ENCODE data around the gene PTPRB.

GRCh38 chr12:70660002-70660604 lies 22.9 kb upstream of the PTPRB start:
- TF ChIP-seq CTCF (conservative IDR thresholded peaks at IDR 0.05 in 1 of 2, IDR thresholded peaks at IDR 0.05 in 1 of 2; ENCODE audit: low read depth in 1 of 2, low read length in 2 of 2) (no peak), EZH2 (IDR thresholded peaks at IDR 0.05; ENCODE audit: low read length, missing control alignments) (no peak)
